NCI-H1694 treated with DMSO at 0.1 percent for 48 hours (cell line): Measurements from ENCODE around the gene FAM162A.
A peak's percentile ranks its signal among the peaks of the same experiment; 100 is the strongest.

ENCODE experiments used
- DNase-seq: peaks from one replicate; lab custom pipeline; 2025; lab: John Stamatoyannopoulos, UW

FAM162A gene

GRCh38 chr3:122387709-122388108 lies 3.7 kb downstream of the FAM162A start:
- DNase-seq: no peak

- DNase-seq: no peak
Observed at GRCh38 chr3:122389197-122389596, 5.2 kb downstream of the FAM162A start.

GRCh38 chr3:122389892-122390291 lies 5.9 kb downstream of the FAM162A start:
- DNase-seq: no peak

- DNase-seq: no peak
Observed at GRCh38 chr3:122390665-122391064, 6.7 kb downstream of the FAM162A start.

- no peak for DNase-seq
Observed at GRCh38 chr3:122391681-122392446, 7.9 kb downstream of the FAM162A start.

GRCh38 chr3:122392868-122393844 lies 9.2 kb downstream of the FAM162A start:
- peak; percentile 53 for DNase-seq

- no peak for DNase-seq
Observed at GRCh38 chr3:122394173-122394572, 10.2 kb downstream of the FAM162A start.

- no peak for DNase-seq
Observed at GRCh38 chr3:122395582-122395981, 11.6 kb downstream of the FAM162A start.

GRCh38 chr3:122396511-122396910 lies 12.5 kb downstream of the FAM162A start:
- DNase-seq: no peak

- no peak for DNase-seq
Observed at GRCh38 chr3:122397201-122397600, 13.2 kb downstream of the FAM162A start.

GRCh38 chr3:122398920-122399319 lies 14.9 kb downstream of the FAM162A start:
- no peak for DNase-seq

- DNase-seq: no peak
Observed at GRCh38 chr3:122403489-122403888, 19.5 kb downstream of the FAM162A start.

GRCh38 chr3:122405015-122405414 lies 21.0 kb downstream of the FAM162A start:
- DNase-seq: no peak

GRCh38 chr3:122406198-122406597 lies 22.2 kb downstream of the FAM162A start:
- DNase-seq: no peak

- no peak for DNase-seq
Observed at GRCh38 chr3:122407946-122408345, 24.0 kb downstream of the FAM162A start.

- no peak for DNase-seq
Observed at GRCh38 chr3:122409446-122409845, 25.5 kb downstream of the FAM162A start.

- DNase-seq: no peak
Observed at GRCh38 chr3:122410111-122410510, 26.1 kb downstream of the FAM162A start.

- no peak for DNase-seq
Observed at GRCh38 chr3:122410639-122411038, 26.7 kb downstream of the FAM162A start.

- DNase-seq: no peak
Observed at GRCh38 chr3:122414391-122414790, 30.4 kb downstream of the FAM162A start.

- no peak for DNase-seq
Observed at GRCh38 chr3:122415104-122415744, 31.2 kb downstream of the FAM162A start.

- no peak for DNase-seq
Observed at GRCh38 chr3:122415762-122416654, 32.0 kb downstream of the FAM162A start, which contains the start of gene WDR5B. Gene WDR5B (minus strand): TSS chr3:122416062. CDS start chr3:122415528, 534 bp downstream.
